ENCODE data around the gene ZNF107. TPM values are rescaled to one million over a fixed set of nuclear protein-coding genes. Genes with fewer than 3 reads are reported as not detected.
A peak's percentile ranks its signal among the peaks of the same experiment; 100 is the strongest.

Gene ZNF107
- total RNA-seq, 1 donor from 2014 or later = 10.3 TPM

GRCh38 chr7:64630496-64630895 lies 35.4 kb upstream of the ZNF107 start:
- no peaks in the 10 kb centered on the region for H3K27me3 Mint-ChIP-seq (ENCODE audit: unreplicated experiment)
- DNase-seq = no peak
- no peaks in the 10 kb centered on the region for H3K36me3 Mint-ChIP-seq (ENCODE audit: unreplicated experiment)
- TF ChIP-seq CTCF (IDR thresholded peaks at IDR 0.05; ENCODE audit: partially characterized antibody, unreplicated experiment) = peak; percentile 31
- H3K9me3 Mint-ChIP-seq (ENCODE audit: unreplicated experiment) = peaks cover 8% of the 10 kb centered on the region
- no peak overlapping the region for H3K27ac Mint-ChIP-seq (ENCODE audit: unreplicated experiment)
- no peak overlapping the region for H3K4me3 Mint-ChIP-seq (ENCODE audit: unreplicated experiment)
- no peaks in the 10 kb centered on the region for H3K4me1 Mint-ChIP-seq (ENCODE audit: low read depth, unreplicated experiment)

- DNase-seq = no peak
- Mint-ChIP-seq H3K4me1 (ENCODE audit: low read depth, unreplicated experiment) (no peaks in the 10 kb centered on the region), H3K36me3 (ENCODE audit: unreplicated experiment) (no peaks in the 10 kb centered on the region), H3K4me3 (ENCODE audit: unreplicated experiment) (no peak overlapping the region), H3K27me3 (ENCODE audit: unreplicated experiment) (no peaks in the 10 kb centered on the region), H3K27ac (ENCODE audit: unreplicated experiment) (no peak overlapping the region), H3K9me3 (ENCODE audit: unreplicated experiment) (peaks cover 8% of the 10 kb centered on the region)
- TF ChIP-seq CTCF (IDR thresholded peaks at IDR 0.05; ENCODE audit: partially characterized antibody, unreplicated experiment) = no peak
Observed at GRCh38 chr7:64632029-64632428, 33.9 kb upstream of the ZNF107 start.

GRCh38 chr7:64633401-64633800 lies 32.5 kb upstream of the ZNF107 start:
- Mint-ChIP-seq H3K9me3 (ENCODE audit: unreplicated experiment) (peaks cover 7% of the 10 kb centered on the region), H3K36me3 (ENCODE audit: unreplicated experiment) (no peaks in the 10 kb centered on the region), H3K27ac (ENCODE audit: unreplicated experiment) (no peak overlapping the region), H3K4me1 (ENCODE audit: low read depth, unreplicated experiment) (no peaks in the 10 kb centered on the region), H3K4me3 (ENCODE audit: unreplicated experiment) (no peak overlapping the region), H3K27me3 (ENCODE audit: unreplicated experiment) (no peaks in the 10 kb centered on the region)
- no peak for TF ChIP-seq CTCF (IDR thresholded peaks at IDR 0.05; ENCODE audit: partially characterized antibody, unreplicated experiment)
- DNase-seq = no peak

GRCh38 chr7:64634406-64635062 lies 31.4 kb upstream of the ZNF107 start:
- H3K4me1 Mint-ChIP-seq (ENCODE audit: low read depth, unreplicated experiment) = no peaks in the 10 kb centered on the region
- TF ChIP-seq CTCF (IDR thresholded peaks at IDR 0.05; ENCODE audit: partially characterized antibody, unreplicated experiment) = no peak
- no peaks in the 10 kb centered on the region for H3K27me3 Mint-ChIP-seq (ENCODE audit: unreplicated experiment)
- no peaks in the 10 kb centered on the region for H3K36me3 Mint-ChIP-seq (ENCODE audit: unreplicated experiment)
- peaks cover 8% of the 10 kb centered on the region for H3K9me3 Mint-ChIP-seq (ENCODE audit: unreplicated experiment)
- no peak overlapping the region for H3K4me3 Mint-ChIP-seq (ENCODE audit: unreplicated experiment)
- H3K27ac Mint-ChIP-seq (ENCODE audit: unreplicated experiment) = no peak overlapping the region
- no peak for DNase-seq

- no peak for DNase-seq
- Mint-ChIP-seq H3K4me3 (ENCODE audit: unreplicated experiment) (no peak overlapping the region), H3K9me3 (ENCODE audit: unreplicated experiment) (peaks cover 8% of the 10 kb centered on the region), H3K36me3 (ENCODE audit: unreplicated experiment) (no peaks in the 10 kb centered on the region), H3K27me3 (ENCODE audit: unreplicated experiment) (no peaks in the 10 kb centered on the region), H3K4me1 (ENCODE audit: low read depth, unreplicated experiment) (no peaks in the 10 kb centered on the region), H3K27ac (ENCODE audit: unreplicated experiment) (no peak overlapping the region)
- peak; percentile 40 for TF ChIP-seq CTCF (IDR thresholded peaks at IDR 0.05; ENCODE audit: partially characterized antibody, unreplicated experiment)
Observed at GRCh38 chr7:64636386-64636785, 29.5 kb upstream of the ZNF107 start.

Measured in glutamatergic neuron (in vitro differentiated cells).